NCI-H187 treated with DMSO at 0.1 percent for 48 hours (cell line): ENCODE results near the gene CD163L1.
"Not testable (repeated sequence)": the region's sequence is repeated elsewhere in the genome, so short reads cannot be mapped to it uniquely, and the experiment has no call there.

Experiments
- DNase-seq: peaks from one replicate; lab custom pipeline; 2025; lab: John Stamatoyannopoulos, UW

The CD163L1 gene

GRCh38 chr12:7444076-7444475 is at the start of gene CD163L1:
TSS of gene CD163L1 (minus strand) at chr12:7444153. CDS start at chr12:7444127, 26 bp downstream.
- DNase-seq, result no peak

- no peak for DNase-seq
Observed at GRCh38 chr12:7493006-7493405, 49.1 kb upstream of the CD163L1 start.

DNA sequence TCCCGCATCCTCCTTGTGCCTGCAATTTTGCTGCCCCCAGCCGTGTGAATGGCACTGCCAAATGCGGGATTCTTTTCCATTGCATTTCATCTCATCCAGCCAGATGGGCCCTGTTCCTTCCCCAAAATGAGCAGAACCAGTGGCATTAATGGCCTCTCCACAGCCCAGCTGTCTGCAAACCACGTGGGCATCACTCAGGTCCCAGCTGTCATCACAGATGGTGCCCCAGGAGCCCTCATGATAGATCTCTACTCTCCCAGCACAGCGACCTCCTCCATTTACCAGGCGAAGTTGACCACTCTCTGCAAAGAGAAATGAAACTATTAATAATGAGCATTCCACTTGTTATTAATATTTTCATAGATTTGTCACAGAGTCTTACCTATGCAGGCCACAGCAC is 42.6 kb upstream of the CD163L1 start:
- DNase-seq, result no peak

DNA sequence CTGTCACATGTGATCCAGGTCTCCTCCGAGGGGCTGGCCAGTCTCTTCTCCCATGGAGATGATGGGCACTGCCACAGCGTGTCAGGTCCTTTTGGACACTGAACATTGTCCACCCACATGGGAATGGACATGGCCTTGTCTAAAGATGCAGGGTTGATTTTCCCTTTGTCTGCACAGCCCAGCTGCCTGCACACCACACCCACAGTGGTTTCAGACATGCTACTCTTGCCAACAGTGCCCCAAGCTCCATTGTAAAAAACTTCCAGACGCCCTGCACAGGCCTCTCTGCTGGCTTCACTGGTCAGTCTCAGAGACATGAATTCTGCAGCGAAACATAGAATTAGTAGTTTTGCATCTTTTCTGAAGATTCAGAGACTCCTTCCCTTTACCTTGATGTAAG is 41.1 kb upstream of the CD163L1 start:
- no peak for DNase-seq

DNA sequence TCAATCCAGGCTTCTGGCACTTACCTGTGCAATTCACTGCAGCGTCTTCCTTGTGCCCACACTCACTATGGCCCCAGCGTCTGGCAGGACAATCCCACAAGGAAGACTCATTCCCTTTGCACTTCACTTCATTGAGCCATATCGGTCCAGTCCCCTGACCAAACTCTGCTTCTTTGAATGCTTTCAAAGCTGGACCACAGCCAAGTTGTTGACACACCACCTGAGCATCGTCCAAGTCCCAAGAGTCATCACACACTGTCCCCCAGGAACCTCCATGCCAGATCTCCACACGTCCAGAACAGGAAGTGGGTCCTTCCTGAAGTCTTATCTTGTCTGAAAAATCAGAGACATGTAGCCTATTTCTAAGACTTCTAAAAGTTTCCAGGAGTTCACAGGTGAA is 39.4 kb upstream of the CD163L1 start:
- no peak for DNase-seq

DNA sequence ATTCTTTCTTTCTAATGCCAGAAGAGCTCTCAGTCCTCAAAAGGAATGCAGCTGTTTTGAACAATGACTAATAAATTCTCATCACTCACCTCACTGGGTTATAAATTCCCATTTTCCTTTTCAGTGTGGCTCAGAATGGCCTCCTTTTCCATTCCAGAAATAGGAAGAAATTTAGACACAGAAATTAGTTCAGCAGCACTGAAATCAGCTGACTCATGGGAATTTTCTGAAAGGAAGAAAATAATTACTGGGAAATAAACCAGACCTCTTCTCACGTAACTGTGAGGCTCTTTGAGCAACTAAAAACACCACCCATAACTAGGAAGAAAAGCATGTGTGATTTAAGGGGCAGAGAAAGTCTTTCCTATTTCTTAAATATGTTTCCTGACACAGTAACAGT is 35.8 kb upstream of the CD163L1 start:
- DNase-seq, result no peak

- no peak for DNase-seq
Observed at GRCh38 chr12:7472060-7472459, 28.1 kb upstream of the CD163L1 start.

- DNase-seq, result no peak
Observed at GRCh38 chr12:7460375-7461259, 16.7 kb upstream of the CD163L1 start.

GRCh38 chr12:7459973-7460372 is 16.0 kb upstream of the CD163L1 start:
- no peak for DNase-seq

DNA sequence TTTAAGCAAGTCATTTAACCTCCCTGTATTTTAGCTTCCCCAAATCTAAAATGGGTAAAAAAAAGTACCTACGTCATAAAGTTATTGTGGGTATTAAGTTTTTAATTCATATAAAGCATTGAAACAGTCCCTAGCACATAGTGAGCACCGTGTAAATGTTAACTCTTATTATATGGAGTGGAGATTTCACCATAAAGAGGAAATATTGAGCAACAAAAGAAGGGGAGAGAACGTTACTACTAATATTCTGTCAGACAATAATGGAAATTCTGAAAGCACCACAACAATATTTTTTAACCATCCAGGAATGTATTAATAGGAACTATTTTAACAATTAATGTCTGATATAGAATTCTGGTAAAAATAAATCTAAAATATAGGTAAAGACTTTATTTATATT is 7.8 kb upstream of the CD163L1 start:
- DNase-seq, result no peak

GRCh38 chr12:7450667-7451066 is 6.7 kb upstream of the CD163L1 start:
- no peak for DNase-seq

DNA sequence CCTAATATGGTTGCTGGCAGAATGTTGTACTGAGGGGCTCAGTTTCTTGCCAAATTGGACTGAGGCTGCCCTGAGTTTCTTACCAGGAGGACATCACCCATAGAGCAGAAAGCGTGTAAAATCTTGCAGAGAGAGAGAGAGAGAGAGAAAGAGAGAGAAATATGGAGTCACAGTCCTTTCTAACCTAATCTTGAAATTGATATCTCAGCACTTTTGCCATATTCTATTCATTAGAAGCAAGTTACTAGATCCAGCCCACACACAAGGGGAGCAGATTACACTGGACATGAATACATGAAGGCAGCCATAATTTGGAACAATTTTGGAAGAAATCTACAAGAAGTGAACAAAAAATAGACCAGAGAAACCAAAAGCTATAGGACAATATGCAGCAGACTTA is 4.1 kb upstream of the CD163L1 start:
- DNase-seq, result no peak

GRCh38 chr12:7444537-7444936 is 584 bp upstream of the CD163L1 start:
- DNase-seq, result no peak

DNA sequence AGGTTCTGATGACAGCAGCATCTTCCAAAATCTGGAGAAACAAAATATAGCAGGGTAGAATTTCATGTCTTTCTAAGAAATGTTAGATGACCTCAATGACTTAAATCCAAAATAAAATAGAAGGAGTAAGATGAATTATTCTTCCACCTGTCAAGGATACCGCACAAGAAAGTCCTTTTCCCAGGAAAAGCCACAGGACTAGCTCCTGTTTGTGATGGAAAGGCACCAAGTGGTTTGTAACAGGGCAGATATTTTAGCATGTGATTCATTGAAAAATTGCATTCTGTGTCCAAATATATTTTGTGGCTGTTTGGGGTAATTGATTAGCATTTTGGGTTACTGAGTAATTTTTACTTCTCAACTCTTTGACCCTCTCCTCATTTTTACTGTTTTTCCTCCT is 2.7 kb downstream of the CD163L1 start:
- DNase-seq, result no peak

DNA sequence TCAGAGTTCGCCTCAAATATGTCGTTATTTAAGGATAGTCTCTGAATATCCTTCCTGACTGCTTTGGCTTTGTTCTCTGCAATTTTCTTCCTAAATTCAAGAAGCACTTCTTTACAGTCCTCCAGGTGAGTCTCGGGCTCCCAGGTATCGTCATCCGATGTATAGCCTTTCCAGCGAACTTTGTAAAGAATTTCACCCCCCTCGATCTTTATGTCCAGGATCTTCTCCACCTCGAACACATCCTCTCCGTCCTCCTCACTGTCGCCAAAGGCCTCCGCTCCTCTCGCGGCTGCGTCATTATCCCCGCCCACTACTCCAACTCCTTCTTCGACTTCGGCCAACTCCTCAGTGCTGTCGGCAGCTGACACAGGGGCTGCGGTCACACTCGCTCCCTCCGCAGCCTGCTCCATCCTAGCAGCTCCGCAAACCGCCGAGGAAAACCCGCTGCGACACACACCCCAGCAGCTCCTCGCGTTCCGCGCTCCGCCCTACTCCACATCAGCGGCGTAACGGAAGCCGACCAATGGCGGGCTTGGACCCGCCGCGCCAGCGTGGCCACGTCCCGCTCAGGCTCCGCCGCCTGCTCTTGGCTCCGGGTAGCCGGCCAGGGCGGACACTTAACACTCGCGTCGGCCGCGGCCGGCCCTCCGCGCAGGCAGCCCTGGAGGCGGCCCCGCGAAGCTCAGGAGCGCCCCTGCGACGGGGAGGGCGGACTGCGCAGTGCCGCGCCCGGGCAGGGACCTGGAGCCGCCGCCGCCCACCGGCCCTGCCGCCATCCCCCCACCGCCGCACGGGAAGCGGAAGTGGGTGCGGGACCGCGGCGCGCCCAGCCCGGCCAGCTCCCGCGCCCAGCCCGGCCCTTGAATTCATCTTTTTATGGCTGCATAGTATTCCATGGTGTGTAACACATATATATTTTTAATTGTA is 4.1 kb downstream of the CD163L1 start:
- no peak for DNase-seq

GRCh38 chr12:7438291-7438995 is 5.5 kb downstream of the CD163L1 start:
- DNase-seq, result not testable (repeated sequence)

GRCh38 chr12:7437494-7437893 is 6.5 kb downstream of the CD163L1 start:
- not testable (repeated sequence) for DNase-seq

DNA sequence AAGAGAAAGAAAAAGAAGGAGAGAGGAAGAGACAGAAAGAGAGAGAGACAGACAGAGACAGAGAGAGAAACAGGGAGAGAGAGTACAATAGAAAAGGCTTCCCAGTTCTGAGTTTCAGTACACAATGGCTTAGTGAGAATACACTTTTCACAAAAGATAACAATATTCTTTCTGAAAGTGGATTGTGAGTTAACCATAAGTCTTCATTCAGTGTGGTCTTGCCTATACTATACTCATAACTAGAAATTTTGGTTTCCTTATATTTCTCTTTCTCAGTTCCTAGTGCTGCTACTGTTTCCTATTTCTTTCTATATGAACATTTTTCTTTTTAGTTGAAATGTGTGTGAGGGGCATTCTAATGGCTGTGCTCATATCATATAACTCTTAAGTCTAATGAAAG is 9.3 kb downstream of the CD163L1 start:
- no peak for DNase-seq

- no peak for DNase-seq
Observed at GRCh38 chr12:7433276-7433822, 10.6 kb downstream of the CD163L1 start.

DNA sequence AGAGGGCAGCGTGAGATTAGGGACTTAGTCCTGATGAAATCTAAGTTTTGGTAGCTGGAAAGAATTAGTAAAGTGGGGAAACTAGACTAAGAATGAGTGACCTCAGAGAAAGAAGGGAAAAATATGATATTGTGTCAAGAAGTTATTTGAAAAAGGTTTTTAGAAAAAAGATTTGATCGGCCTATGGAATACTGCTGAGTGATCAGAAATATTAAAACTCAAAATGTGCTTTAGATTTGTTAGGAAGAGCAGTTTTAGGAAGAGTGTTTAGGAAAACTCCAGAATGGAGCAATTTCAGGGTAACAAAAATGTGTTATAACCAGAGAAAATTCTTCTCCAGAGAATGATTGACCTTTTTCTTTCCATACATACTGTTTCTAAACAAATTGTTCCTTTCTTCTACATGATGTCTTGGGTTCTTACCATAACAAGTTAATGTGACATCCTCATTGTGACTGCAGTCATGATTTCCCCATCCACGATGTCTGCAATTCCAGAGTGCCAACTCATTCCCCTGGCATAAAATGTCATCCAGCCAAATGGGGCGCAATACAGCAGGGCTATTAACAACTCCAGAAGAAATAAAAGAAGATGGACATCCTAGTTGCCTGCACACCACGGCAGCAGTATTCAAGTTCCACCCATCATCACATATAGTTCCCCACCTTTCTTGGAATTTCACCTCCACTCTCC is 11.8 kb downstream of the CD163L1 start:
- no peak for DNase-seq

GRCh38 chr12:7411343-7411742 is 32.6 kb downstream of the CD163L1 start:
- no peak for DNase-seq
